Keratinocyte (primary cell): ENCODE measurements around the gene EPB41.

Source experiments
- EZH2 ChIP-seq: IDR thresholded peaks from one replicate; pipeline ENCODE4 v1.6.1; 2012; ENCODE audit warnings: inconsistent platforms, mild to moderate bottlenecking, low read length, moderate library complexity
- TF ChIP-seq, protein P1 (sequence below), 3 experiments: IDR thresholded peaks in 1 of 3; conservative IDR thresholded peaks in 1 of 3; optimal IDR thresholded peaks in 1 of 3; 2 replicates in 2 of 3; 3 replicates in 1 of 3; pipeline versions ENCODE3 to v1.5.1; 2011; ENCODE audit warnings: low read length in 3 of 3, mild to moderate bottlenecking in 3 of 3, moderate library complexity in 2 of 3, control low read depth in 1 of 3, inconsistent platforms in 1 of 3; ENCODE audit not compliant: insufficient read depth in 2 of 3; ENCODE audit errors: extremely low read depth in 1 of 3

GRCh38 chr1:28886731-28887418 lies 27.5 kb upstream of the EPB41 start:
- TF ChIP-seq, protein P1, sequence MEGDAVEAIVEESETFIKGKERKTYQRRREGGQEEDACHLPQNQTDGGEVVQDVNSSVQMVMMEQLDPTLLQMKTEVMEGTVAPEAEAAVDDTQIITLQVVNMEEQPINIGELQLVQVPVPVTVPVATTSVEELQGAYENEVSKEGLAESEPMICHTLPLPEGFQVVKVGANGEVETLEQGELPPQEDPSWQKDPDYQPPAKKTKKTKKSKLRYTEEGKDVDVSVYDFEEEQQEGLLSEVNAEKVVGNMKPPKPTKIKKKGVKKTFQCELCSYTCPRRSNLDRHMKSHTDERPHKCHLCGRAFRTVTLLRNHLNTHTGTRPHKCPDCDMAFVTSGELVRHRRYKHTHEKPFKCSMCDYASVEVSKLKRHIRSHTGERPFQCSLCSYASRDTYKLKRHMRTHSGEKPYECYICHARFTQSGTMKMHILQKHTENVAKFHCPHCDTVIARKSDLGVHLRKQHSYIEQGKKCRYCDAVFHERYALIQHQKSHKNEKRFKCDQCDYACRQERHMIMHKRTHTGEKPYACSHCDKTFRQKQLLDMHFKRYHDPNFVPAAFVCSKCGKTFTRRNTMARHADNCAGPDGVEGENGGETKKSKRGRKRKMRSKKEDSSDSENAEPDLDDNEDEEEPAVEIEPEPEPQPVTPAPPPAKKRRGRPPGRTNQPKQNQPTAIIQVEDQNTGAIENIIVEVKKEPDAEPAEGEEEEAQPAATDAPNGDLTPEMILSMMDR (optimal IDR thresholded peaks at IDR 0.05 in 1 of 3, IDR thresholded peaks at IDR 0.05 in 1 of 3, conservative IDR thresholded peaks at IDR 0.05 in 1 of 3; ENCODE audit: extremely low read depth in 1 of 3, insufficient read depth in 2 of 3, low read length in 3 of 3), result no peak
- TF ChIP-seq EZH2, result no peak
